H9 (cell line): ENCODE results near the gene RGS14. TPM values are rescaled to one million over a fixed set of nuclear protein-coding genes. Genes with fewer than 3 reads are reported as not detected.
A peak's percentile ranks its signal among the peaks of the same experiment; 100 is the strongest.

Source experiments
- DNase-seq: peaks from one replicate; pipeline ENCODE4 v3.0.0-alpha.2; 2017
- H2AFZ ChIP-seq: one replicate; pipeline ENCODE4 v1.6.1; 2013; ENCODE audit warnings: mild to moderate bottlenecking, low read length, control low read depth, moderate library complexity
- H2AK5ac ChIP-seq: 2 replicates; pipeline ENCODE4 v1.6.1; 2013; ENCODE audit warnings: low read length, control low read depth, mixed read lengths; ENCODE audit not compliant: insufficient read length
- H2BK120ac ChIP-seq: one replicate; pipeline ENCODE4 v1.6.1; 2013; ENCODE audit warnings: low read depth, mild to moderate bottlenecking, low read length, control low read depth, inconsistent platforms; ENCODE audit not compliant: poor library complexity, severe bottlenecking
- H2BK12ac ChIP-seq: 2 replicates; pipeline ENCODE4 v1.6.1; 2013; ENCODE audit warnings: low read length, control low read depth, mixed read lengths, low read depth; ENCODE audit not compliant: insufficient read length
- H2BK15ac ChIP-seq: 2 replicates; pipeline ENCODE4 v1.6.1; 2013; ENCODE audit warnings: low read depth, low read length, control low read depth
- H2BK20ac ChIP-seq: one replicate; pipeline ENCODE4 v1.6.1; 2013; ENCODE audit warnings: low read depth, mild to moderate bottlenecking, low read length, control low read depth, inconsistent platforms; ENCODE audit not compliant: poor library complexity, severe bottlenecking
- H2BK5ac ChIP-seq: 2 replicates; pipeline ENCODE4 v1.6.1; 2013; ENCODE audit warnings: low read length, control low read depth, mixed read lengths; ENCODE audit not compliant: insufficient read length
- H3K14ac ChIP-seq: 2 replicates; pipeline ENCODE4 v1.6.1; 2013; ENCODE audit warnings: low read length, control low read depth; ENCODE audit not compliant: insufficient read depth
- H3K18ac ChIP-seq: 2 replicates; pipeline ENCODE4 v1.6.1; 2013; ENCODE audit warnings: low read depth, mild to moderate bottlenecking, mixed read lengths, low read length, control low read depth; ENCODE audit not compliant: insufficient read length
- H3K23ac ChIP-seq: 2 replicates; pipeline ENCODE4 v1.6.1; 2013; ENCODE audit warnings: low read length, control low read depth, mixed read lengths, low read depth; ENCODE audit not compliant: insufficient read length
- H3K23me2 ChIP-seq: 2 replicates; pipeline ENCODE4 v1.6.1; 2013; ENCODE audit warnings: low read depth, mild to moderate bottlenecking, mixed read lengths, low read length, control low read depth; ENCODE audit not compliant: insufficient read length, poor library complexity, severe bottlenecking
- H3K27ac ChIP-seq: 2 replicates; pipeline ENCODE4 v1.5.1; 2013; ENCODE audit warnings: low read length, control low read depth, mixed read lengths, low read depth; ENCODE audit not compliant: insufficient read length
- H3K27me3 ChIP-seq: 2 replicates; pipeline ENCODE4 v1.6.1; 2013; ENCODE audit warnings: low read length, control low read depth, inconsistent platforms; ENCODE audit not compliant: insufficient read depth
- H3K4ac ChIP-seq: 2 replicates; pipeline ENCODE4 v1.6.1; 2013; ENCODE audit warnings: low read depth, mild to moderate bottlenecking, control low read depth, inconsistent platforms, low read length, moderate library complexity
- H3K4me1 ChIP-seq: 2 replicates; pipeline ENCODE4 v1.6.1; 2013; ENCODE audit warnings: low read length, control low read depth, inconsistent platforms; ENCODE audit not compliant: insufficient read depth
- H3K4me2 ChIP-seq: 2 replicates; pipeline ENCODE4 v1.6.1; 2013; ENCODE audit warnings: low read length, control low read depth, mixed read lengths; ENCODE audit not compliant: insufficient read length, insufficient read depth
- H3K56ac ChIP-seq: 2 replicates; pipeline ENCODE4 v1.6.1; 2013; ENCODE audit warnings: low read depth, mild to moderate bottlenecking, mixed read lengths, low read length, control low read depth; ENCODE audit not compliant: insufficient read length
- H3K79me1 ChIP-seq: 2 replicates; pipeline ENCODE4 v1.6.1; 2013; ENCODE audit warnings: low read depth, mild to moderate bottlenecking, moderate library complexity, low read length, control low read depth, inconsistent platforms; ENCODE audit not compliant: insufficient read depth, poor library complexity, severe bottlenecking
- H3K79me2 ChIP-seq: 2 replicates; pipeline ENCODE4 v1.6.1; 2013; ENCODE audit warnings: low read length, control low read depth, inconsistent platforms; ENCODE audit not compliant: insufficient read depth
- H3K9ac ChIP-seq: 2 replicates; pipeline ENCODE4 v1.6.1; 2013; ENCODE audit warnings: low read length, control low read depth, mixed read lengths; ENCODE audit not compliant: insufficient read length; ENCODE audit errors: extremely low read depth
- H3K9me3 ChIP-seq: one replicate; pipeline ENCODE4 v1.6.1; 2013; ENCODE audit warnings: low read depth, low read length, inconsistent platforms; ENCODE audit not compliant: control insufficient read depth
- H3T11ph ChIP-seq: one replicate; pipeline ENCODE4 v1.6.1; 2013; ENCODE audit warnings: mild to moderate bottlenecking, low read length, control low read depth, inconsistent platforms
- H4K20me1 ChIP-seq: one replicate; pipeline ENCODE4 v1.6.1; 2013; ENCODE audit not compliant: control insufficient read depth, insufficient read length, insufficient read depth
- H4K5ac ChIP-seq: 2 replicates; pipeline ENCODE4 v1.6.1; 2013; ENCODE audit warnings: low read depth, mild to moderate bottlenecking, mixed read lengths, low read length, control low read depth; ENCODE audit not compliant: insufficient read length
- H4K8ac ChIP-seq: replicated peaks from 2 replicates; pipeline ENCODE4 v1.6.1; 2013; ENCODE audit warnings: low read length, control low read depth, mixed read lengths, low read depth; ENCODE audit not compliant: insufficient read length
- H4K91ac ChIP-seq: 2 replicates; pipeline ENCODE4 v1.6.1; 2013; ENCODE audit warnings: low read depth, mild to moderate bottlenecking, moderate library complexity, mixed read lengths, low read length, control low read depth; ENCODE audit not compliant: insufficient read length
- H3K27ac Mint-ChIP-seq, 3 experiments: 2 replicates in 2 of 3; 3 replicates in 1 of 3; pipeline ENCODE4 v1.8.0; 2020 to 2021; ENCODE audit warnings: mixed read lengths in 3 of 3, mild to moderate bottlenecking in 1 of 3, moderate library complexity in 1 of 3
- H3K27me3 Mint-ChIP-seq: 2 replicates; pipeline ENCODE4 v1.8.0; 2021; ENCODE audit warnings: low read depth, mild to moderate bottlenecking, moderate library complexity, mixed read lengths
- H3K36me3 Mint-ChIP-seq, 3 experiments: 2 replicates in 2 of 3; 3 replicates in 1 of 3; pipeline ENCODE4 v1.8.0; 2020 to 2021; ENCODE audit warnings: low read depth in 3 of 3, mixed read lengths in 3 of 3; ENCODE audit not compliant: insufficient read depth in 1 of 3
- H3K4me1 Mint-ChIP-seq, 2 experiments: 2 replicates each; pipeline ENCODE4 v1.8.0; 2020; ENCODE audit warnings: mixed read lengths in 2 of 2
- H3K4me3 Mint-ChIP-seq, 2 experiments: 2 replicates in 1 of 2; 3 replicates in 1 of 2; pipeline ENCODE4 v1.8.0; 2020 to 2021; ENCODE audit warnings: mild to moderate bottlenecking in 2 of 2, mixed read lengths in 2 of 2, moderate library complexity in 1 of 2
- H3K9me3 Mint-ChIP-seq, 2 experiments: 2 replicates in 1 of 2; 3 replicates in 1 of 2; pipeline ENCODE4 v1.8.0; 2020; ENCODE audit warnings: mild to moderate bottlenecking in 2 of 2, mixed read lengths in 2 of 2, moderate library complexity in 1 of 2
- WGBS: extraction: QIAGEN DNeasy Blood & Tissue Kit; methylation state at CpG from one replicate; pipeline ENCODE4 v1.1.7; 2013; ENCODE audit warnings: missing lambda C conversion rate, low lambda C conversion rate, mixed read lengths; ENCODE audit not compliant: insufficient read length; ENCODE audit errors: extremely low coverage; 5-methylcytosine and 5-hydroxymethylcytosine counted together
- total RNA-seq: library from RNA; stranded (reverse); gene quantifications from 2 replicates; pipeline ENCODE4 v1.2.1, GENCODE V29; 2021
- TF ChIP-seq, protein P1 (sequence below): fragments of 200-600 bp; sonication (generic); conservative IDR thresholded peaks from 3 replicates; pipeline ENCODE4 v1.8.0; 2021; ENCODE audit warnings: antibody characterized with exemption, mild to moderate bottlenecking

RGS14 gene
- total RNA-seq, 1 experiment from 2014 or later: 12.3 TPM

DNA sequence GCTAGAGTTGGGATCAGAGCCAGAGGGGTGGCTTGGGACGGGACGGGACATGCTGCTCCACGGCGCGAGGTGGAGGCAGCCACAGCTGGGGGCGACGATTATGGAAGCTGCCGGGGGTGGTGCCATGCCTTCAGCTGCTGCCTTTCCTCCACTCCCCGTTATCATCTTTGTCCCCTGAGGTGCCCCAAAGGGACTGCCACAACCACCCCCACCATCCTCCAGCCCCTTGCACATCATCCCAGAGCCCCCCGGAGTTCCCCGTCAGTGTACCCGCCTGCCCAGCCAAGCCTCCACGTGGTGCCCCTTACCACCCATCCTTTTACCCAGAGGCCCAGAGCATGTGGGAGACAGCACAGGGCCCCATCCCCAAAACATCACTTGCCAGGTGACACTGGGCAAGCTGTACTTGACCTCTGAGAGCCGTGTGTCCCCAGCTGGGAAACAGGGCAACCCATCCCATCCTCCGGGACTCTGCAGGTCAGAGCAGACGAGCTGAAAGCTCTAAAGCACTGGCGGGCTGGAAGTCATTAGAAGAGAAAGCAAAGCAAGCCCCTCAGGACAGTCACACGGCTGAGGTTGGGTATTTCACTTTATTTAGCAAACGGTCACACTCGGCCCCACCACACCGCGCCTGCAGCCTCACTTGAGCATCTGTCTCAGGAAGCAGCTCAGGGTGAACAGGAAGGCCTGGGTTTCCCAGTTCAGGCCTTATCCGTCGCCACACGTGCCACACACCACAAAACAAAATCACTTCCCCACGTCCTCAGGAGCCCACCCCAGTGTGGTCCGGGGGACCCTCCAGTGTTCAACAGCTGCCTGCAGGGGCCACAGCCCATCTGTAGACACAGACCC lies 26.5 kb upstream of the RGS14 start:
- Histone ChIP-seq H3K4me1 (no peaks in the 10 kb centered on the region; the same call in 1 of the 2 replicates), H3K23ac (no peak overlapping the region), H2BK15ac (no peak overlapping the region), H2AFZ (no peak overlapping the region), H2BK120ac (no peak overlapping the region), H3K23me2 (no peaks in the 10 kb centered on the region), H3K79me1 (no peaks in the 10 kb centered on the region), H3K56ac (no peak overlapping the region), H3K9ac (no peak overlapping the region), H3K79me2 (no peaks in the 10 kb centered on the region), H4K8ac (no peak overlapping the region), H4K91ac (no peak overlapping the region), H2AK5ac (no peak overlapping the region), H3K27me3 (no peaks in the 10 kb centered on the region), H3K14ac (no peak overlapping the region), H2BK5ac (no peak overlapping the region), H3K27ac (no peak overlapping the region), H3K4ac (no peak overlapping the region), H4K20me1 (peaks cover 2% of the 10 kb centered on the region), H3K4me2 (no peak overlapping the region), H3K9me3 (no peaks in the 10 kb centered on the region), H2BK20ac (no peak overlapping the region), H2BK12ac (no peak overlapping the region), H3T11ph (no peak overlapping the region), H4K5ac (no peak overlapping the region), H3K18ac (no peak overlapping the region)
- TF ChIP-seq, protein P1, sequence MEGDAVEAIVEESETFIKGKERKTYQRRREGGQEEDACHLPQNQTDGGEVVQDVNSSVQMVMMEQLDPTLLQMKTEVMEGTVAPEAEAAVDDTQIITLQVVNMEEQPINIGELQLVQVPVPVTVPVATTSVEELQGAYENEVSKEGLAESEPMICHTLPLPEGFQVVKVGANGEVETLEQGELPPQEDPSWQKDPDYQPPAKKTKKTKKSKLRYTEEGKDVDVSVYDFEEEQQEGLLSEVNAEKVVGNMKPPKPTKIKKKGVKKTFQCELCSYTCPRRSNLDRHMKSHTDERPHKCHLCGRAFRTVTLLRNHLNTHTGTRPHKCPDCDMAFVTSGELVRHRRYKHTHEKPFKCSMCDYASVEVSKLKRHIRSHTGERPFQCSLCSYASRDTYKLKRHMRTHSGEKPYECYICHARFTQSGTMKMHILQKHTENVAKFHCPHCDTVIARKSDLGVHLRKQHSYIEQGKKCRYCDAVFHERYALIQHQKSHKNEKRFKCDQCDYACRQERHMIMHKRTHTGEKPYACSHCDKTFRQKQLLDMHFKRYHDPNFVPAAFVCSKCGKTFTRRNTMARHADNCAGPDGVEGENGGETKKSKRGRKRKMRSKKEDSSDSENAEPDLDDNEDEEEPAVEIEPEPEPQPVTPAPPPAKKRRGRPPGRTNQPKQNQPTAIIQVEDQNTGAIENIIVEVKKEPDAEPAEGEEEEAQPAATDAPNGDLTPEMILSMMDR: no peak
- H3K9me3 Mint-ChIP-seq: no peaks in the 10 kb centered on the region
- peaks cover 15 to 19% of the 10 kb centered on the region in 2 experiments for H3K4me1 Mint-ChIP-seq
- H3K36me3 Mint-ChIP-seq: peaks cover 8 to 69% (median 65%) of the 10 kb centered on the region in 3 experiments; a peak in 6 of 7 replicates
- H3K27me3 Mint-ChIP-seq: no peaks in the 10 kb centered on the region
- H3K27ac Mint-ChIP-seq: peak overlapping the region; percentile 56 to 74 (median 65); a peak in 5 of 7 replicates
- no CpG with 5 or more reads among the region's 27 CpGs for WGBS
- no peak overlapping the region for H3K4me3 Mint-ChIP-seq
- DNase-seq: no peak
